ENCODE measurements around the gene GMEB2.

The GMEB2 gene

GRCh38 chr20:63539092-63539430, 87.8 kb downstream of the GMEB2 start:
- Histone ChIP-seq H3K4me1 (ENCODE audit: control insufficient read depth, insufficient read depth, low read length) (no peaks in the 10 kb centered on the region), H3K27me3 (ENCODE audit: control insufficient read depth, insufficient read depth, low read length) (no peaks in the 10 kb centered on the region), H3K4me3 (ENCODE audit: low read depth, low read length) (no peak overlapping the region), H3K9me3 (ENCODE audit: control insufficient read depth, insufficient read depth, low read length) (no peaks in the 10 kb centered on the region), H3K36me3 (ENCODE audit: control insufficient read depth, insufficient read depth, low read length) (no peaks in the 10 kb centered on the region), H3K9ac (ENCODE audit: low read depth, low read length) (no peak overlapping the region)

DNA sequence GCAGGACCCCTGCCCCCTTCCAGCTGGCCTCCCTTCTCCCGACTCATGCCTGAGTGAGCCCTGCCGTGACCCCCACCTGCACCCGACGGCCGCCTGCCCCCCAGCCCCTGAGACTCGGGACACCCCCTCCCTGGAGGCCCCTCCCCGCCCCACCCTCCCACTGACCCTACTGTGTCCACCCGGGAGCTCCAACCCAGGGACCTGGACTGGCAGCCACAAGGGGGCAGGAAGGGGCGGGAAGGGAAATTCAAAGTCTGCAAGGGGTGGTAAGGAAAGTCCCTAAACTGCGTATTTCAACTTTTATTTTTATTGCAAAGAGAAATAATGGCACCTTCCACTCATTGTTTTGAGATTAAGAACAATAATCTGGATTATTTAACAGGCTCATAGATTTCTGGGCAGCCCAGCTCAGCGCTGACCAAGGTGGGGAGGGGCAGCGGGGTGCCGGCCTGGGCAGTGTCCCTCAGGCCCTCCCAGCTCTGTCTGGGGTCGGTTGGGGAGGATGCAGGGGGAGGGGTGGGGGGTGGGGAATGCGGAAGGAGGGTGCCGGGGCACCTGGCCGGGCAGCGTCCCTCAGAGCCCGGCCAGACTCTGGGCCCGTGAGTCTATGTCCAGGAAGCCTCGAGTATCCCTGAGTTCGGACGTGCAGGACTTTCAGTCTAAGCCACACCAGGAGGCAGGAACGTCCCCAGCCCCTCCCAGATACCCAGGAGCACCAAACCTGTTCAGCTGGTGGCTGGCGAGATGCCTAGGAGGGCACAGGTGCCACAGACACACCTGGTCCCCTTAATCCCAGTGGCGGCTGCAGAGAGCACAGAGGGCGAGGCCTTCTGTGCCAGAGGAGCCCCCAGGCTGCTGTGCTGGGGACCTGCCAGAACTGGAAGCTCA, 88.5 kb downstream of the GMEB2 start:
- Histone ChIP-seq H3K27me3 (ENCODE audit: control insufficient read depth, insufficient read depth, low read length) (no peaks in the 10 kb centered on the region), H3K4me3 (ENCODE audit: low read depth, low read length) (peak overlapping the region; percentile 27), H3K9me3 (ENCODE audit: control insufficient read depth, insufficient read depth, low read length) (no peaks in the 10 kb centered on the region), H3K9ac (ENCODE audit: low read depth, low read length) (no peak overlapping the region), H3K4me1 (ENCODE audit: control insufficient read depth, insufficient read depth, low read length) (no peaks in the 10 kb centered on the region), H3K36me3 (ENCODE audit: control insufficient read depth, insufficient read depth, low read length) (no peaks in the 10 kb centered on the region)

Measured in iPS-15b (cell line).